Fibroblast of lung (primary cell): ENCODE data around the gene MYRF.

Source experiments
- CTCF ChIP-seq, 2 donors: IDR thresholded peaks in 1 of 2; conservative IDR thresholded peaks in 1 of 2; 1 replicate in 1 of 2; 2 replicates in 1 of 2; pipeline ENCODE4 v1.5.1; 2011 to 2012; ENCODE audit warnings: low read length in 2 of 2, control low read depth in 1 of 2, inconsistent platforms in 1 of 2, low read depth in 1 of 2, mild to moderate bottlenecking in 1 of 2
- EZH2 ChIP-seq: IDR thresholded peaks from 2 replicates; pipeline ENCODE4 v1.5.1; 2012; ENCODE audit warnings: low read length, control low read depth, mild to moderate bottlenecking; ENCODE audit errors: missing control alignments

GRCh38 chr11:61766353-61766841 is 14.0 kb downstream of the MYRF start:
- TF ChIP-seq CTCF (conservative IDR thresholded peaks at IDR 0.05 in 1 of 2, IDR thresholded peaks at IDR 0.05 in 1 of 2; ENCODE audit: low read depth in 1 of 2, low read length in 2 of 2) (no peak), EZH2 (no peak)
